22Rv1 (cell line): ENCODE measurements around the gene TSACC.

Experiments
- H3K27ac ChIP-seq: fragments of 450-650 bp; 2 replicates; pipeline ENCODE4 v1.5.1; 2017
- CTCF ChIP-seq: fragments of 450-650 bp; IDR thresholded peaks from 2 replicates; pipeline ENCODE4 v1.5.1; 2017; ENCODE audit warnings: mild to moderate bottlenecking
- ZFX ChIP-seq: fragments of 450-650 bp; IDR thresholded peaks from 2 replicates; pipeline ENCODE4 v1.6.1; 2017; ENCODE audit warnings: antibody characterized with exemption, borderline replicate concordance

Gene TSACC

GRCh38 chr1:156298852-156299357, 39.4 kb upstream of the TSACC start, which contains the start of gene VHLL:
VHLL (minus strand) TSS chr1:156299307; CDS start chr1:156299189, 118 bp downstream.
- TF ChIP-seq CTCF: no peak
- TF ChIP-seq ZFX: no peak
- H3K27ac ChIP-seq: no peak within 1 kb of the TSS

GRCh38 chr1:156303241-156303640, 35.1 kb upstream of the TSACC start:
- TF ChIP-seq ZFX (no peak), CTCF (no peak)
- H3K27ac ChIP-seq: no peak overlapping the region

GRCh38 chr1:156305215-156305614, 33.1 kb upstream of the TSACC start:
- H3K27ac ChIP-seq: no peak overlapping the region
- no peak for TF ChIP-seq ZFX
- no peak for TF ChIP-seq CTCF

GRCh38 chr1:156308078-156308477, 30.2 kb upstream of the TSACC start:
- no peak overlapping the region for H3K27ac ChIP-seq
- TF ChIP-seq ZFX: no peak
- TF ChIP-seq CTCF: no peak

- TF ChIP-seq ZFX (no peak), CTCF (no peak)
- no peak overlapping the region for H3K27ac ChIP-seq
Observed at GRCh38 chr1:156310962-156311361, 27.4 kb upstream of the TSACC start.

- TF ChIP-seq CTCF: no peak
- no peak for TF ChIP-seq ZFX
Observed at GRCh38 chr1:156316909-156317308, 21.4 kb upstream of the TSACC start.

GRCh38 chr1:156319664-156320063, 18.7 kb upstream of the TSACC start:
- H3K27ac ChIP-seq: no peak overlapping the region

More at GRCh38 chr1:156316909-156317308, 21.4 kb upstream of the TSACC start:
- H3K27ac ChIP-seq: no peak overlapping the region

More at GRCh38 chr1:156319664-156320063, 18.7 kb upstream of the TSACC start:
- TF ChIP-seq CTCF (peak; percentile 86), ZFX (no peak)
